HG03558 (cell line): ENCODE results near the gene CYB5RL.

Experiments used
- ATAC-seq: cut with Tn5 transposase; IDR thresholded peaks from one replicate; pipeline ENCODE4 v1.9.1; 2021; ENCODE audit warnings: moderate number of reproducible peaks; ENCODE audit not compliant: unreplicated experiment; ENCODE audit errors: extremely low read depth

The CYB5RL gene

DNA sequence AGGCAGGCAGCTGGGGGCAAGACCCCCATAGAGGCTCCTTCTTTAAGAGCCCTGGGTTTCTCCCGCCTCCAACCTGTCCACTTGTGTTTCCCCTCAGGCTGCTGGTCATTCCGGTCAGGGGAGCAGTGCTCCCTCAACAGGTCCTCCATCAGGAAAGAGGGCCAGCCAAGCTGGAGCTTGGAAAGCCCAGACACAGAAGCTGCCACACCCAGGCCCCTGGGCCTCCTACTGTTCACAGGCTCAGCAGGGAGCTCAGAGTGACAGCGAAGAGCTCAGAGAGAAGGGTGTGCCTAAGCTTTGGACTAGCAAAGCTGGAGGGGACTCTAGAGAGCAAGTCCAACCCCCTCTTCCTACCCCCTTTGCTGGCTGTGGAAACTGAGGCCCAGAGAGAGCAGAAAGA lies 36.8 kb downstream of the CYB5RL start:
- no peak for ATAC-seq

DNA sequence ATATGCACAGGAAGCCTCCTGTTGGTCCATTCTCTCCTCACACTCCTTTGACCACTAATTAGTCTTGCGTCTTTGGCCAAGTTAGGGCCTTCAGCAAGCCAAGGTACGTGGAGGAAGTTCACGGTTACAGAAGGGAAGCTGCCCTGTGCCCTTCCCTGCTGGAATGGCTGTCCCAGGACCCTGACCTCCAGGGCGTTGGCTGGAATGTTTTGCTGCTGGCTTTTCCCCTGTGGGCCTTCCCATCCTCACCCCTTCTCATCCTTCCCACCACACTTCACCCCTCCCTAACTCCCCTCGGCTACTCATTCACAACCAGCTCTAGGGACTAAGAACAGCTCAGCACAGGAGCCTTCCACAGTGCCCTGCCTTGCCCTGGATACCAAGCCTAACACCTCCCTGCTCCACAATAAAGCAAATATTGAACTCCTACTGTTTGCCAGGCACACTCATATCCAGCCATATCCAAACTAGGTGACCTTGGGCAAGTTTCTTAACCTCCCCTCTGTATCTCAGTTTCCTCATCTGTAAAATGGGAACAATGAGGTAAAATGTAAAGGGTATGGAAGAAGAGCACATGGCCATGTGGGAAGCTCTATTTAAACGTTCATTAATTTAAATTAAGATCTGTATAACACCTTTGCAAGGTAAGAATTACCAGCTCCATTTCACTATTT lies 38.2 kb downstream of the CYB5RL start:
- no peak for ATAC-seq

DNA sequence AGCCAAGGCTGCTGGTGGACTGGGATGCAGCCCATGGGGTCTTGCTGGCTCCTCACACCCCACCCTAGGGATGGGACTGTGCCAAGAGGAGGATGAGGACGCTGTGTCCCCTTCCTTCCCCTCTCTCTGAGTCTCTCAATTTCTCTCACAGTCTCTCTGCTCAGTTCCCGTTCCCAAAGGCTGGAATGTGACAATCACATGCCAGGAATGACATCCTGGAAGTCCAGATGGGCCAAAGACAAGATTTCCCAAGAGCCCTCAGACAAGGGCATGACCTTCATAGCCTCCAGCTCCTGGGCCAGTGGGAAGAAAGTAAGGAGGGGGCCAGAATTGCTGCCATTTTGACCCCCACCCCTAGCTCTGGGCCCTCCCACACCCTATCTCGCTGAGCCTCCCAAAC lies 39.5 kb downstream of the CYB5RL start:
- ATAC-seq = no peak

DNA sequence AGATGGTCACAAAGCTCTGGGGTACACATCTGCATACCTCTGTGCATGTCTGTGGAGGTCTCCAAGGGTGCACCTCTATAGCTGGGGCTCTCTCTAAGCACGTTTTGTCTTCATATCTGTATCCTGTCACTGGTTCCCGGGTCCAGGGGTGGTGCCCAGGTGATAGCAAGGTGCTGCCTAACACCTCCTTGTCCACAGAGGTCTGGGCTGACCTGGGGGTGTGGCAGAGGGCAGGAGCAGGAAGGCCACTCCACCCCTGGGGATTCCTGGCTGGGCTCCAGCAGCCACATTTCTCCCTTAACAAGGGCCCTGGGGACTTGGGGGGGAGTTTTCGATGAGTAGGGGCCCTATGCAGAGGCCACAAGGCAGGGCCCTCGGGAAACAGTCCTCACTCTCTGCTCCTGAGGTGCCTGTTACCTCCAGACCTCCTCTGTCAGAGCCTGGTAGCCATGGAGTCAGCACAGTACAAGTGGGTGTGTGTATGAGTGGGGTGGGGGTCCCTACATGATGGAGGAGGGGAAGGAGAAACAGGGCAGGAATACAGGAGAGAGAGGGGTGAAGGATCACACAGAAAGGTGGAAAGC lies 40.0 kb downstream of the CYB5RL start:
- no peak for ATAC-seq

DNA sequence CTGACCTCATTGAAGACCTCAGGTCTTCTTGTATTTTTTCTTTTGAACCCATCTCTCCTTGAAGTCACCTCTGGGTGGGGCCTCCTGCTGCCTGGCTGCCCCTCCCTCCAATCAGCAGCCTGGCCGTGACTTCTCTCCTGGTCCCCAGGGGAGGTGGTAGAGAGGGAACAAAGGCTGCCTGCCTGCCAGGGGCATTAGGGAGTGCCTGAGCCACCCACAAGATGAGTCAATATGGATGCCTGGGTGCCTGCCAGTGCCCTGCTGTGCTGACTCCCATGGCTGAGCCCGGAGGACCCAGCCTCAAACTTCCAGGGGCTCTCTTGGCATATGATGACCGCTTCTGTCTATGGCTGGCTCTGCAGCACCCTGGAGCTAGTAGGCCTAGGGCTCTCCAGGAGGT lies 41.8 kb downstream of the CYB5RL start:
- no peak for ATAC-seq

- no peak for ATAC-seq
Observed at GRCh38 chr1:54157401-54157800, 42.4 kb downstream of the CYB5RL start.

DNA sequence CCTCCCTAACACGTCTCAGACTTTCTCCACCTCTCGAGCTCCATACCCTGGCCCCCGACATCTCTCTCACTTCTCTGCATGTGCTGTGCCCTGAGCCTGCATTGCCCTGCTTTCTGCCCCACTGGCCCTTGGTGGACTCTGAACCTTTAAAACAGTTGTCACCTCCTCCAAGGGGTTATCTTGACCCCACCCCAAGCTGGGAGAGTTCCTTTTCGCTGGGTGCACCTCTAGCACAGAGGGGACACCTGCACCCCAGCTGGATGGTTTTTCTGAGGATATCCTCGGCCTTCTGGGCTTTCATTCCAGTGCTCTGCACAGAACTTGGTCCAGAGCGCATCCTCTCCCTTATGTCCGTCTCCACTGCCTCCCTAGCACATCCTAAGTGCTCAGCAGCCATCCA lies 42.8 kb downstream of the CYB5RL start:
- no peak for ATAC-seq

GRCh38 chr1:54156201-54156600 lies 43.6 kb downstream of the CYB5RL start:
- no peak for ATAC-seq

DNA sequence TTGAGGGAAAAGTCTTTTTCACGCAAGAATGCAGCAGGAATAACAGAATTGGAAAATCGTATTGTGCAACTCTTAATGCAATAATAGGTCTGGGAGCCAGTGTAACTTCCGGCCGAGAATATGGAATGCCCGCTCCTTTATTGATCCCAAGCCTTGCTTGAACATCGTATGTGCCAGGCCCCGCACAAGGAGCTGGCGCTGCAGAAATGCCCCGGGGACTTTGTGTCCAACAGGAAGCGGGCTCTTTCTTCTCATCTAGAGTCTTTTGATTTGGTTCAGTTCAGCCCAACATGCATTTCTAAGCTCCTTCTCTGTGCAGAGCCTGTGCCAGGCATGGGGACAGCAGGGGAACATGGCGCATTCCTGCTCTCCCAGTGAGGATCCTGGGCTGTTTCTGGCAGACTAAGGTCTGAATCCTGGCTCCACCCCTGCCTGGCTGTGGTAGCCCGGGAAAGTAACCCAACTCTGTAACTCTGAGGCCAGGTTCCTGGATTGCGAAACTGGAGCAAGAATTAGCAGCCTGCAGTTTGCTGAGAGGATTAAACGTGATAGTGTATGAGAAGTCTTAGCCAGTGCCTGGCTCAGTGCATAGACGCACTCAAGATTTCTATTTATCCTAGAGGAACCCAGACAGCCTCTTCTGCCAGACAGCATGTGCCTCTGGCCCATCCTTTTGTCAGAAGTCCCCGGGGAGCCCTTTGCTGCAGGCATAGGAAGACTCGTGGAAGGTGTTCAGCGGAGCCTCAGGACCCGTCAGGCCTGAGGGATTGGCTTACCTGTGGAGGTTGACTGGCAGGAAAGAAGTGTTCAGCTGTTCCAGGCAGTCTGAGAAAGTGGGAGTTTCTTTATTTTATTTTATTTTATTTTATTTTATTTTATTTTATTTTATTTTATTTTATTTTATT lies 46.0 kb downstream of the CYB5RL start:
- no peak for ATAC-seq

GRCh38 chr1:54152696-54153095 lies 47.1 kb downstream of the CYB5RL start, which contains the start of gene CDCP2:
TSS of gene CDCP2 (minus strand) at chr1:54153000. CDS start at chr1:54152922, 78 bp downstream.
- ATAC-seq = no peak

- ATAC-seq = no peak
Observed at GRCh38 chr1:54151013-54151412, 48.8 kb downstream of the CYB5RL start.
